OCI-LY3 (cell line): ENCODE data around the gene HOXB3.

Experiments
- H2AFZ ChIP-seq: fragments of 200-600, 300-600 bp; shearing (Covaris generic); 2 replicates; pipeline ENCODE4 v1.6.0; 2014; ENCODE audit warnings: antibody characterized with exemption, low read depth, low read length
- H3K27ac ChIP-seq: fragments of 200-600, 300-600 bp; sonication (generic); 2 replicates; pipeline ENCODE4 v1.5.1; 2014; ENCODE audit warnings: mild to moderate bottlenecking, low read length, moderate library complexity, mixed read lengths
- H3K27me3 ChIP-seq: fragments of 200-600, 300-600 bp; sonication (generic); 2 replicates; pipeline ENCODE4 v1.6.1; 2014; ENCODE audit warnings: low read depth, low read length, mixed read lengths
- H3K36me3 ChIP-seq: fragments of 200-600, 300-600 bp; sonication (generic); replicated peaks from 2 replicates; pipeline ENCODE3; 2014; ENCODE audit warnings: low read depth, low read length, mixed read lengths
- H3K4me1 ChIP-seq: fragments of 300-600, 200-600 bp; sonication (generic); 2 replicates; pipeline ENCODE4 v1.6.1; 2014; ENCODE audit warnings: low read length, mixed read lengths
- H3K4me2 ChIP-seq: fragments of 200-600, 300-600 bp; sonication (generic); 2 replicates; pipeline ENCODE4 v1.6.1; 2014; ENCODE audit warnings: low read length, mixed read lengths
- H3K4me3 ChIP-seq: fragments of 300-600, 200-600 bp; sonication (generic); 2 replicates; pipeline ENCODE4 v1.5.1; 2014; ENCODE audit warnings: antibody characterized with exemption, mild to moderate bottlenecking, low read length, moderate library complexity
- H3K79me2 ChIP-seq: fragments of 300-600, 200-600 bp; shearing (Covaris generic); 2 replicates; pipeline ENCODE4 v1.6.1; 2014; ENCODE audit warnings: mild to moderate bottlenecking, low read length, mixed read lengths
- H3K9ac ChIP-seq: fragments of 300-600, 200-600 bp; shearing (Covaris generic); 2 replicates; pipeline ENCODE4 v1.6.0; 2014; ENCODE audit warnings: mild to moderate bottlenecking, low read length, moderate library complexity
- H3K9me3 ChIP-seq: fragments of 200-600, 300-600 bp; shearing (Covaris generic); 2 replicates; pipeline ENCODE4 v1.6.1; 2014; ENCODE audit warnings: low read length, mixed read lengths; ENCODE audit not compliant: insufficient read depth
- H4K20me1 ChIP-seq: fragments of 200-600, 300-600 bp; sonication (generic); 2 replicates; pipeline ENCODE4 v1.6.1; 2016; ENCODE audit warnings: low read length, mixed read lengths; ENCODE audit not compliant: insufficient read depth
- EZH2phosphoT487 ChIP-seq: fragments of 200-600 bp; shearing (Covaris generic); IDR thresholded peaks from 2 replicates; pipeline ENCODE4 v1.6.1; 2018; ENCODE audit warnings: antibody characterized with exemption, mixed run types, low read depth
- TF ChIP-seq, protein P1 (sequence below): fragments of 200-600, 300-600 bp; sonication (generic); IDR thresholded peaks from 2 replicates; pipeline ENCODE4 v1.5.1; 2014; ENCODE audit warnings: antibody characterized with exemption, low read length, low read depth

HOXB3 gene

GRCh38 chr17:48575673-48576478 lies 14.2 kb downstream of the HOXB3 start:
- TF ChIP-seq EZH2phosphoT487: no peak
- TF ChIP-seq, protein P1, sequence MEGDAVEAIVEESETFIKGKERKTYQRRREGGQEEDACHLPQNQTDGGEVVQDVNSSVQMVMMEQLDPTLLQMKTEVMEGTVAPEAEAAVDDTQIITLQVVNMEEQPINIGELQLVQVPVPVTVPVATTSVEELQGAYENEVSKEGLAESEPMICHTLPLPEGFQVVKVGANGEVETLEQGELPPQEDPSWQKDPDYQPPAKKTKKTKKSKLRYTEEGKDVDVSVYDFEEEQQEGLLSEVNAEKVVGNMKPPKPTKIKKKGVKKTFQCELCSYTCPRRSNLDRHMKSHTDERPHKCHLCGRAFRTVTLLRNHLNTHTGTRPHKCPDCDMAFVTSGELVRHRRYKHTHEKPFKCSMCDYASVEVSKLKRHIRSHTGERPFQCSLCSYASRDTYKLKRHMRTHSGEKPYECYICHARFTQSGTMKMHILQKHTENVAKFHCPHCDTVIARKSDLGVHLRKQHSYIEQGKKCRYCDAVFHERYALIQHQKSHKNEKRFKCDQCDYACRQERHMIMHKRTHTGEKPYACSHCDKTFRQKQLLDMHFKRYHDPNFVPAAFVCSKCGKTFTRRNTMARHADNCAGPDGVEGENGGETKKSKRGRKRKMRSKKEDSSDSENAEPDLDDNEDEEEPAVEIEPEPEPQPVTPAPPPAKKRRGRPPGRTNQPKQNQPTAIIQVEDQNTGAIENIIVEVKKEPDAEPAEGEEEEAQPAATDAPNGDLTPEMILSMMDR: no peak
- peaks cover 37% of the 10 kb centered on the region for H3K36me3 ChIP-seq
- no peak overlapping the region for H3K9ac ChIP-seq
- no peaks in the 10 kb centered on the region for H3K9me3 ChIP-seq
- no peak overlapping the region for H3K4me3 ChIP-seq
- H4K20me1 ChIP-seq: peaks cover 4% of the 10 kb centered on the region; the same call in 1 of the 2 replicates
- no peak overlapping the region for H2AFZ ChIP-seq
- peaks cover 49% of the 10 kb centered on the region for H3K4me1 ChIP-seq
- H3K79me2 ChIP-seq: peaks cover 46% of the 10 kb centered on the region
- no peaks in the 10 kb centered on the region for H3K27me3 ChIP-seq
- peak overlapping the region; percentile 15; the same call in 1 of the 2 replicates for H3K4me2 ChIP-seq
- H3K27ac ChIP-seq: no peak overlapping the region

GRCh38 chr17:48575066-48575582 lies 14.9 kb downstream of the HOXB3 start:
- Histone ChIP-seq H3K4me2 (no peak overlapping the region), H3K4me3 (no peak overlapping the region), H3K27ac (no peak overlapping the region), H2AFZ (no peak overlapping the region), H3K36me3 (peaks cover 44% of the 10 kb centered on the region), H3K27me3 (no peaks in the 10 kb centered on the region), H3K4me1 (peaks cover 42% of the 10 kb centered on the region), H3K9ac (no peak overlapping the region), H3K9me3 (no peaks in the 10 kb centered on the region), H3K79me2 (peaks cover 52% of the 10 kb centered on the region), H4K20me1 (peaks cover 4% of the 10 kb centered on the region; the same call in 1 of the 2 replicates)
- TF ChIP-seq, protein P1: no peak
- TF ChIP-seq EZH2phosphoT487: no peak

GRCh38 chr17:48574505-48575065 lies 15.5 kb downstream of the HOXB3 start:
- H3K4me1 ChIP-seq: peaks cover 39% of the 10 kb centered on the region
- no peaks in the 10 kb centered on the region for H3K9me3 ChIP-seq
- no peak overlapping the region for H3K4me3 ChIP-seq
- H3K4me2 ChIP-seq: no peak overlapping the region
- H3K27me3 ChIP-seq: no peaks in the 10 kb centered on the region
- no peak overlapping the region for H3K27ac ChIP-seq
- no peak overlapping the region for H2AFZ ChIP-seq
- H3K9ac ChIP-seq: no peak overlapping the region
- TF ChIP-seq, protein P1: no peak
- TF ChIP-seq EZH2phosphoT487: no peak
- peaks cover 4% of the 10 kb centered on the region; the same call in 1 of the 2 replicates for H4K20me1 ChIP-seq
- peaks cover 58% of the 10 kb centered on the region for H3K79me2 ChIP-seq
- H3K36me3 ChIP-seq: peaks cover 44% of the 10 kb centered on the region

DNA sequence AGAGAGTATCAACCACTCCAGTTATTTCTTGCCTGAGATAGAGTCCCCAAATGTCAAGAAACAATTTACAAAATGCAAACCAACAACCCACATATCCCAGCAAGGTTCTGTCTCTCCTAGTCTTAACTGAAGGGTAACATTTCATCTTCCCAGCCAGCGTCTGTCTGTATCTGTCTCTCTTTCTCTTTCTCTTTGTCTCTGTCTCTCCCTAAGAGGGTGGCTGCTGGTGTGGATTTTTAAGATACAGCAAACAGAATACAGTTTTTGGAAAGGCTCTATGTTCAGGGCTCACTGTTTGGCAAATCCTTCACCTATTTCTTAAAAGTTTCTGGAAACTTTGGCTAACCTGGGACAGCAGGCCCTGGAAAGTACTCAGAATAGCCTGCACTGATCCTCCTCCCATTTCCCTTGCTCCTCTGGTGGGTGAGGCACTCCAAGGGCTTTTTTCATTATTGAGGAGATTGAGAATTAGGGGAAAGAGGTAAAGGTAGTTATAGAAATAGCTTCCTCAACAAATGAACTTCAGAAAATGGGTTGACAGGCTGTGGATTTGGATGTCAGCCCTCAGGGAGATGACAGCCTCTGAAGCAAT lies 18.1 kb downstream of the HOXB3 start:
- H4K20me1 ChIP-seq: peaks cover 4% of the 10 kb centered on the region; the same call in 1 of the 2 replicates
- peaks cover 50% of the 10 kb centered on the region for H3K79me2 ChIP-seq
- H3K4me1 ChIP-seq: peaks cover 31% of the 10 kb centered on the region

More for the DNA sequence above, 18.1 kb downstream of the HOXB3 start:
- Histone ChIP-seq H3K27ac (no peak overlapping the region), H2AFZ (no peak overlapping the region), H3K9me3 (no peaks in the 10 kb centered on the region), H3K9ac (no peak overlapping the region), H3K27me3 (no peaks in the 10 kb centered on the region), H3K36me3 (peaks cover 49% of the 10 kb centered on the region), H3K4me3 (no peak overlapping the region), H3K4me2 (no peak overlapping the region)
- TF ChIP-seq EZH2phosphoT487: no peak
- TF ChIP-seq, protein P1: no peak
